ENCODE measurements around the gene GPER1.

GPER1 gene

GRCh38 chr7:1050254-1050906 lies 37.5 kb upstream of the GPER1 start:
- Mint-ChIP-seq H3K4me1 (peaks cover 50% of the 10 kb centered on the region), H3K27me3 (peaks cover 39% of the 10 kb centered on the region), H3K9me3 (no peaks in the 10 kb centered on the region), H3K36me3 (peaks cover 4% of the 10 kb centered on the region), H3K27ac (no peak overlapping the region), H3K4me3 (no peak overlapping the region)
- ATAC-seq = no peak

- H3K27ac Mint-ChIP-seq = peak overlapping the region; percentile 36
- H3K27me3 Mint-ChIP-seq = peaks cover 44% of the 10 kb centered on the region
- H3K9me3 Mint-ChIP-seq = no peaks in the 10 kb centered on the region
- no peak for ATAC-seq
- H3K4me1 Mint-ChIP-seq = peaks cover 51% of the 10 kb centered on the region
- H3K36me3 Mint-ChIP-seq = peaks cover 4% of the 10 kb centered on the region
- H3K4me3 Mint-ChIP-seq = no peak overlapping the region
These were observed 36.8 kb upstream of the GPER1 start for GRCh38 chr7:1050956-1051690.

GRCh38 chr7:1052031-1052818 lies 35.7 kb upstream of the GPER1 start:
- H3K4me1 Mint-ChIP-seq = peaks cover 51% of the 10 kb centered on the region
- no peak for ATAC-seq
- peaks cover 44% of the 10 kb centered on the region for H3K27me3 Mint-ChIP-seq
- H3K4me3 Mint-ChIP-seq = no peak overlapping the region
- H3K27ac Mint-ChIP-seq = peak overlapping the region; percentile 36
- H3K36me3 Mint-ChIP-seq = peaks cover 5% of the 10 kb centered on the region
- no peaks in the 10 kb centered on the region for H3K9me3 Mint-ChIP-seq

GRCh38 chr7:1053002-1053411 lies 34.9 kb upstream of the GPER1 start:
- H3K4me1 Mint-ChIP-seq = peaks cover 47% of the 10 kb centered on the region
- no peak for ATAC-seq
- peaks cover 51% of the 10 kb centered on the region for H3K27me3 Mint-ChIP-seq
- peaks cover 13% of the 10 kb centered on the region for H3K36me3 Mint-ChIP-seq
- H3K9me3 Mint-ChIP-seq = no peaks in the 10 kb centered on the region
- H3K27ac Mint-ChIP-seq = no peak overlapping the region
- no peak overlapping the region for H3K4me3 Mint-ChIP-seq

GRCh38 chr7:1053816-1054370 lies 34.0 kb upstream of the GPER1 start:
- ATAC-seq = no peak
- Mint-ChIP-seq H3K9me3 (no peaks in the 10 kb centered on the region), H3K4me1 (peaks cover 43% of the 10 kb centered on the region), H3K27me3 (peaks cover 60% of the 10 kb centered on the region), H3K4me3 (no peak overlapping the region), H3K36me3 (peaks cover 22% of the 10 kb centered on the region), H3K27ac (no peak overlapping the region)

GRCh38 chr7:1054438-1054837 lies 33.5 kb upstream of the GPER1 start:
- Mint-ChIP-seq H3K4me1 (peaks cover 43% of the 10 kb centered on the region), H3K4me3 (no peak overlapping the region)

GRCh38 chr7:1054861-1055450 lies 33.0 kb upstream of the GPER1 start:
- Mint-ChIP-seq H3K4me1 (peaks cover 43% of the 10 kb centered on the region), H3K27me3 (peaks cover 67% of the 10 kb centered on the region), H3K27ac (peak overlapping the region; percentile 6), H3K36me3 (peaks cover 23% of the 10 kb centered on the region), H3K9me3 (no peaks in the 10 kb centered on the region), H3K4me3 (peak overlapping the region; percentile 43)
- ATAC-seq = no peak

More at GRCh38 chr7:1054438-1054837, 33.5 kb upstream of the GPER1 start:
- Mint-ChIP-seq H3K9me3 (no peaks in the 10 kb centered on the region), H3K27me3 (peaks cover 65% of the 10 kb centered on the region), H3K27ac (no peak overlapping the region), H3K36me3 (peaks cover 23% of the 10 kb centered on the region)
- no peak for ATAC-seq

- no peak for ATAC-seq
- peaks cover 46% of the 10 kb centered on the region for H3K4me1 Mint-ChIP-seq
- H3K27me3 Mint-ChIP-seq = peaks cover 65% of the 10 kb centered on the region
- H3K4me3 Mint-ChIP-seq = peak overlapping the region; percentile 43
- peaks cover 23% of the 10 kb centered on the region for H3K36me3 Mint-ChIP-seq
- H3K27ac Mint-ChIP-seq = peak overlapping the region; percentile 6
- no peaks in the 10 kb centered on the region for H3K9me3 Mint-ChIP-seq
These were observed 32.4 kb upstream of the GPER1 start for GRCh38 chr7:1055491-1055955.

GRCh38 chr7:1055956-1056784 lies 31.7 kb upstream of the GPER1 start:
- Mint-ChIP-seq H3K4me1 (peaks cover 52% of the 10 kb centered on the region), H3K27me3 (peaks cover 66% of the 10 kb centered on the region), H3K4me3 (no peak overlapping the region), H3K36me3 (peaks cover 23% of the 10 kb centered on the region), H3K27ac (peak overlapping the region; percentile 6), H3K9me3 (no peaks in the 10 kb centered on the region)
- ATAC-seq = no peak

- Mint-ChIP-seq H3K36me3 (peaks cover 30% of the 10 kb centered on the region), H3K4me3 (no peak overlapping the region), H3K4me1 (peaks cover 54% of the 10 kb centered on the region), H3K27me3 (peaks cover 66% of the 10 kb centered on the region), H3K9me3 (peaks cover 2% of the 10 kb centered on the region), H3K27ac (no peak overlapping the region)
- ATAC-seq = no peak
These were observed 31.0 kb upstream of the GPER1 start for GRCh38 chr7:1056785-1057410.

GRCh38 chr7:1057416-1058291 lies 30.3 kb upstream of the GPER1 start:
- Mint-ChIP-seq H3K27ac (no peak overlapping the region), H3K9me3 (peaks cover 2% of the 10 kb centered on the region), H3K4me3 (no peak overlapping the region), H3K4me1 (peaks cover 57% of the 10 kb centered on the region), H3K36me3 (peaks cover 33% of the 10 kb centered on the region), H3K27me3 (peaks cover 63% of the 10 kb centered on the region)
- ATAC-seq = no peak

GRCh38 chr7:1058311-1058710 lies 29.6 kb upstream of the GPER1 start:
- peak overlapping the region; percentile 54 for H3K27ac Mint-ChIP-seq
- ATAC-seq = no peak
- peaks cover 37% of the 10 kb centered on the region for H3K36me3 Mint-ChIP-seq

GRCh38 chr7:1058821-1059199 lies 29.1 kb upstream of the GPER1 start:
- Mint-ChIP-seq H3K36me3 (peaks cover 41% of the 10 kb centered on the region), H3K9me3 (peaks cover 2% of the 10 kb centered on the region), H3K4me1 (peaks cover 67% of the 10 kb centered on the region), H3K4me3 (peak overlapping the region; percentile 36), H3K27me3 (peaks cover 69% of the 10 kb centered on the region), H3K27ac (peak overlapping the region; percentile 54)
- no peak for ATAC-seq

More at GRCh38 chr7:1058311-1058710, 29.6 kb upstream of the GPER1 start:
- H3K4me3 Mint-ChIP-seq = no peak overlapping the region
- H3K9me3 Mint-ChIP-seq = peaks cover 2% of the 10 kb centered on the region
- H3K27me3 Mint-ChIP-seq = peaks cover 64% of the 10 kb centered on the region
- H3K4me1 Mint-ChIP-seq = peaks cover 63% of the 10 kb centered on the region

Data from stimulated activated memory B cell treated with anti-CD40 and anti-IgM and Interleukin-4, amounts not matched to agents 10 μg/mL and 1 μg/mL and 100 μg/mL, for 72 hours (primary cell).